Sciatic nerve (tissue), 2 donors: ENCODE results near the gene PCDHB9. TPM values are rescaled to one million over a fixed set of nuclear protein-coding genes. Genes with fewer than 3 reads are reported as not detected.
"Not testable (repeated sequence)": the region's sequence is repeated elsewhere in the genome, so short reads cannot be mapped to it uniquely, and the experiment has no call there.

Experiments used
- ATAC-seq: fragments of 200-7000 bp; cut with Tn5 transposase; one replicate; pipeline ENCODE4 v1.9.1; 2020; ENCODE audit warnings: mild to moderate bottlenecking, moderate library complexity
- DNase-seq: peaks from one replicate; pipeline ENCODE4 v3.0.0-alpha.2; 2020; ENCODE audit warnings: low spot score
- intact Hi-C: fragments of 100-400 bp; cut with DNase I; formaldehyde crosslinking; loops from one replicate; pipeline ENCODE4 v1.14.2; 2022
- total RNA-seq: library from RNA; stranded (reverse); fragmentation: NEBNext Ultra II Directional; extraction: Animal tissue kit (Norgen Biotek cat#: 25700); gene quantifications from one replicate; pipeline ENCODE4 v1.2.1, GENCODE V29; 2021
- donor health status: DM: no; HTN: no; CAD: no.
- donor health status: DM: no; HTN: no; CAD: no.

The PCDHB9 gene
- total RNA-seq, 1 donor from 2014 or later, result 3.7 TPM

DNA sequence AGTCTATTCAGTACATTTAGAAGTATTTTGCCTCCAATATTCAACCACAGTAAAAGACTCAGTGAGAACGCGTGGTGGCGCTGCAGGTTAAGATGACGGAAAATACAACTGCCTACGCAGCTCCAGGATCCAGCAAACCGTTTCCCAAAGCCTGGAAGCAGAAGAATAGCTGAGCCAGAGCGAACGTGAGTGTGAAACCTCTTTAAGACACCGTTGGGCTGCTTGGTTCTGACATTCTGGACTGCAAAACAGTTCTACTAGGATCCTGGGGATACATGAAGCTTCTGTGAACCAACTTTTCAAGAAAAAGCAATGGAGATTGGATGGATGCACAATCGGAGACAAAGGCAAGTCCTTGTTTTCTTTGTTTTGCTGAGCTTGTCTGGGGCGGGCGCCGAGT is 4.7 kb upstream of the PCDHB9 start, which contains the start of gene PCDHB16:
TSS of gene PCDHB16 (plus strand) at position 140 of the 400 bp plus-strand sequence. CDS start at position 313, 173 bp downstream.
- DNase-seq (peak; percentile 72), ATAC-seq (peak; percentile 77)
- intact Hi-C loops, result no loop called here

DNA sequence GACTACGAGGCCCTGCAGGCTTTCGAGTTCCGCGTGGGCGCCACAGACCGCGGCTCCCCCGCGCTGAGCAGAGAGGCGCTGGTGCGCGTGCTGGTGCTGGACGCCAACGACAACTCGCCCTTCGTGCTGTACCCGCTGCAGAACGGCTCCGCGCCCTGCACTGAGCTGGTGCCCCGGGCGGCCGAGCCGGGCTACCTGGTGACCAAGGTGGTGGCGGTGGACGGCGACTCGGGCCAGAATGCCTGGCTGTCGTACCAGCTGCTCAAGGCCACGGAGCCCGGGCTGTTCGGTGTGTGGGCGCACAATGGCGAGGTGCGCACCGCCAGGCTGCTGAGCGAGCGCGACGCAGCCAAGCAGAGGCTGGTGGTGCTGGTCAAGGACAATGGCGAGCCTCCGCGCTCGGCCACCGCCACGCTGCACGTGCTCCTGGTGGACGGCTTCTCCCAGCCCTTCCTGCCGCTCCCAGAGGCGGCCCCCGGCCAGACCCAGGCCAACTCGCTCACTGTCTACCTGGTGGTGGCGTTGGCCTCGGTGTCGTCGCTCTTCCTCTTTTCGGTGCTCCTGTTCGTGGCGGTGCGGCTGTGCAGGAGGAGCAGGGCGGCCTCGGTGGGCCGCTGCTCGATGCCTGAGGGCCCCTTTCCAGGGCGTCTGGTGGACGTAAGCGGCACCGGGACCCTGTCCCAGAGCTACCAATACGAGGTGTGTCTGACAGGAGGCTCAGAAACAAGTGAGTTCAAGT is 2.7 kb upstream of the PCDHB9 start:
- ATAC-seq, DNase-seq, intact Hi-C loops: not testable (repeated sequence)

DNA sequence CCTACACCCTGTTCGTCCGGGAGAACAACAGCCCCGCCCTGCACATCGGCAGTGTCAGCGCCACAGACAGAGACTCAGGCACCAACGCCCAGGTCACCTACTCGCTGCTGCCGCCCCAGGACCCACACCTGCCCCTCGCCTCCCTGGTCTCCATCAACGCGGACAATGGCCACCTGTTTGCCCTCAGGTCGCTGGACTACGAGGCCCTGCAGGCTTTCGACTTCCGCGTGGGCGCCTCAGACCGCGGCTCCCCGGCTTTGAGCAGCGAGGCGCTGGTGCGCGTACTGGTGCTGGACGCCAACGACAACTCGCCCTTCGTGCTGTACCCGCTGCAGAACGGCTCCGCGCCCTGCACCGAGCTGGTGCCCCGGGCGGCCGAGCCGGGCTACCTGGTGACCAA is 1.7 kb downstream of the PCDHB9 start:
- DNase-seq, ATAC-seq, intact Hi-C loops: not testable (repeated sequence)

DNA sequence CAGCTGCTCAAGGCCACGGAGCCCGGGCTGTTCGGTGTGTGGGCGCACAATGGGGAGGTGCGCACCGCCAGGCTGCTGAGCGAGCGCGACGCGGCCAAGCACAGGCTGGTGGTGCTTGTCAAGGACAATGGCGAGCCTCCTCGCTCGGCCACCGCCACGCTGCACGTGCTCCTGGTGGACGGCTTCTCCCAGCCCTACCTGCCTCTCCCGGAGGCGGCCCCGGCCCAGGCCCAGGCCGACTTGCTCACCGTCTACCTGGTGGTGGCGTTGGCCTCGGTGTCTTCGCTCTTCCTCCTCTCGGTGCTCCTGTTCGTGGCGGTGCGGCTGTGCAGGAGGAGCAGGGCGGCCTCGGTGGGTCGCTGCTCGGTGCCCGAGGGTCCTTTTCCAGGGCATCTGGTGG is 2.2 kb downstream of the PCDHB9 start:
- ATAC-seq, DNase-seq, intact Hi-C loops: not testable (repeated sequence)

DNA sequence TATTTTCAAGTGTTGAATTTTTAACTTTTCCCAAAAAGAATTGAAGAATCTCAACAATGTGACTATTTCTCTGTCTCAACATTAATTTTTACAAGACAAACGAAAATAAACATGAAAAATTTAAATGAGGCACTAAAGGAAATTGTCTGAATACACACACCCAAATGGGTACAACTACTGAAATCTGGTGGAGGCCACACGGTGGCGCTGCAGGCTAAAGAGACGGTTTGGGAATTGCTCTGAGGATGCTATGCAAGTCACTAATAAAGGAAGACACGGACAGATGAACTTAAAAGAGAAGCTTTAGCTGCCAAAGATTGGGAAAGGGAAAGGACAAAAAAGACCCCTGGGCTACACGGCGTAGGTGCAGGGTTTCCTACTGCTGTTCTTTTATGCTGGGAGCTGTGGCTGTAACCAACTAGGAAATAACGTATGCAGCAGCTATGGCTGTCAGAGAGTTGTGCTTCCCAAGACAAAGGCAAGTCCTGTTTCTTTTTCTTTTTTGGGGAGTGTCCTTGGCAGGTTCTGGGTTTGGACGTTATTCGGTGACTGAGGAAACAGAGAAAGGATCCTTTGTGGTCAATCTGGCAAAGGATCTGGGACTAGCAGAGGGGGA is 5.3 kb downstream of the PCDHB9 start, which contains the start of gene PCDHB10:
TSS of gene PCDHB10 (plus strand) at position 244 of the 616 bp plus-strand sequence. CDS start at position 444, 200 bp downstream.
- no peak for DNase-seq
- intact Hi-C loops, result no loop called here
- ATAC-seq, result no peak

DNA sequence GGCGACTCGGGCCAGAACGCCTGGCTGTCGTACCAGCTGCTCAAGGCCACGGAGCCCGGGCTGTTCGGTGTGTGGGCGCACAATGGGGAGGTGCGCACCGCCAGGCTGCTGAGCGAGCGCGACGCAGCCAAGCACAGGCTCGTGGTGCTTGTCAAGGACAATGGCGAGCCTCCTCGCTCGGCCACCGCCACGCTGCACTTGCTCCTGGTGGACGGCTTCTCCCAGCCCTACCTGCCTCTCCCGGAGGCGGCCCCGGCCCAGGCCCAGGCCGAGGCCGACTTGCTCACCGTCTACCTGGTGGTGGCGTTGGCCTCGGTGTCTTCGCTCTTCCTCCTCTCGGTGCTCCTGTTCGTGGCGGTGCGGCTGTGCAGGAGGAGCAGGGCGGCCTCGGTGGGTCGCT is 7.4 kb downstream of the PCDHB9 start:
- intact Hi-C loops, DNase-seq, ATAC-seq: not testable (repeated sequence)

DNA sequence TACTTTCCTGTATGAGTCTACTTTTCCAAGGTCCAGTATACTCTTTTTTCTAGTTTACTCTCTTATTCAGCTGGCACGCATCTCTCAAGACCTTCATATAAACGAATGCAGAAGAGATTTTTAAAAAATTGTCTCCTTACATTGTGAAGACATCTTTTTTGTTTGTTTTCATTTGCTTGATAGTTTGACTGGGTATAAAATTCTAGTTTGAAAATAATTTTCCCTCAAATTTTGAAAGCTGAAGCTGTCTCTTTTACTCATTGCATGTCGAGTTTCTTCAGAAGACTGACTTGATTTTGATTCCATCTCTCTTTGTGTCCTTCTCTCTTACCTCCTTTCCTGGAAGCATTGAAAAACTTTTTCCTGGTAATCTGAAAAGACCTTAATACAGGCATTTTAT is 9.4 kb downstream of the PCDHB9 start:
- DNase-seq (no peak), ATAC-seq (no peak)
- intact Hi-C loops, result no loop called here

DNA sequence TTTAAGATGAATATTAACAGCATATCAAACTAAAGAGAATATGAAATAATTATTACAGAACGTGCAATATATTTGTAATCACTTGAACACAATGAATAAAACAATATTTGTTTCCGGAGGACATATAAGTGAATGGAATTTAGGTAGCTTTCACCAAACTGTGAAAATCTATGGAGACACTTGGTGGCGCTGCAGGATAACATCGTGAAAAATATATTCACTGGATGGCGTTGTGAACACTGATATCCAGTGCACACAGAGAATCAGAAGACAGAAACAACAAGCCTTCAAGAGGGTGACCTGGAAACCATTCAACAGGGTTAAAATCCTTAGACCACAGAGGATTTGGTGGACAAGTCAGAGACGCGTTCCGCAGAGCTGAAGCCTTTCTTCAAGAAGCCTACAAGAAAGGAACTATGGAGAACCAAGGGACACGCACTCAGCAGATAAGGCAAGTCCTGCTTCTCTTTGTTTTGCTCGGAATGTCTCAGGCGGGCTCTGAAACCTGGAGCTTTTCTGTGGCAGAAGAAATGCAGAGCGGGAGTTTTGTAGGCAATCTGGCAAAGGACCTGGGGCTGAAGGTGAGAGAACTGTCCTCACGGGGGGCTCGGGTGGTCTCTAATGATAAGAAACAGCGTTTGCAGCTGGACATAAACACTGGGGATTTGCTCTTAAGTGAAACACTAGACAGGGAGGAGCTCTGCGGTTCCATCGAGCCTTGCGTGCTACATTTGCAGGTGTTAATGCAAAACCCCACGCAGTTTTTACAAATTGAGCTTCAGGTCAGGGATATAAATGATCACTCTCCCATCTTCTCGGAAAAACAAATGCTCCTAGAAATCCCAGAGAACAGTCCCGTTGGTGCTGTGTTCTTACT is 12.6 kb downstream of the PCDHB9 start, which contains the start of gene PCDHB11:
TSS of gene PCDHB11 (plus strand) at position 269 of the 877 bp plus-strand sequence. CDS start at position 417, 148 bp downstream.
- intact Hi-C loops, result no loop called here

DNA sequence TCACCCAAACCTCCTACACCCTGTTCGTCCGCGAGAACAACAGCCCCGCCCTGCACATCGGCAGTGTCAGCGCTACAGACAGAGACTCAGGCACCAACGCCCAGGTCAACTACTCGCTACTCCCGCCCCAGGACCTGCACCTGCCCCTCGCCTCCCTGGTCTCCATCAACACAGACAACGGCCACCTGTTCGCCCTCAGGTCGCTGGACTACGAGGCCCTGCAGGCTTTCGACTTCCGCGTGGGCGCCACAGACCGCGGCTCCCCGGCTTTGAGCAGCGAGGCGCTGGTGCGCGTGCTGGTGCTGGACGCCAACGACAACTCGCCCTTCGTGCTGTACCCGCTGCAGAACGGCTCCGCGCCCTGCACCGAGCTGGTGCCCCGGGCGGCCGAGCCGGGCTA is 14.2 kb downstream of the PCDHB9 start:
- ATAC-seq, DNase-seq, intact Hi-C loops: not testable (repeated sequence)

More for the DNA sequence above, 12.6 kb downstream of the PCDHB9 start, which contains the start of gene PCDHB11:
- ATAC-seq, result peak; percentile 60
- no peak for DNase-seq

DNA sequence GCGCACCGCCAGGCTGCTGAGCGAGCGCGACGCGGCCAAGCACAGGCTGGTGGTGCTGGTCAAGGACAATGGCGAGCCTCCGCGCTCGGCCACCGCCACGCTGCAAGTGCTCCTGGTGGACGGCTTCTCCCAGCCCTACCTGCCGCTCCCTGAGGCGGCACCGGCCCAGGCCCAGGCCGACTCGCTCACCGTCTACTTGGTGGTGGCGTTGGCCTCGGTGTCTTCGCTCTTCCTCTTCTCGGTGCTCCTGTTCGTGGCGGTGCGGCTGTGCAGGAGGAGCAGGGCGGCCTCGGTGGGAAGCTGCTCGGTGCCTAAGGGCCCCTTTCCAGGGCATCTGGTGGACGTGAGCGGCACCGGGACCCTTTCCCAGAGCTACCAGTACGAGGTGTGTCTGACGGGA is 14.7 kb downstream of the PCDHB9 start:
- DNase-seq, ATAC-seq, intact Hi-C loops: not testable (repeated sequence)

DNA sequence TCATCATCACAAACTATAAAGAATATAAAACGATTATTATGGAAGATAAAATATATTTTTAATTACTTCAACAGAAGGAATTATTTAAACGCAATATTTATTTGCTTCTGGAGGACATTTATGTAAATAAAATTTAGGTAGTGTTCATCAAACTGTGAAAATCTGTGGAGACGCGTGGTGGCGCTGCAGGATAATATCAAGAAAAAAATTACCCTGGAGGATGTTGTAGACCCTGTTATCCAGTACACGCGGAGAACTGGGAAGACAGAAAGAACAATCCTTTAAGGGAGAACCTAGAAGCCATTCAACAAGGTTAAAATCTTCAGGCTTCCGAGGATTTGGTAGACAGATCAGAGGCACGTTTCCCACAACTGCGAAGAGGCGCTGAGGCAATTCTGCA is 21.5 kb downstream of the PCDHB9 start, which contains the start of gene PCDHB12:
TSS of gene PCDHB12 (plus strand) at position 242 of the 400 bp plus-strand sequence. CDS start 189 bp downstream, outside the sequence.
- intact Hi-C loops, result no loop called here
- ATAC-seq (no peak), DNase-seq (no peak)

DNA sequence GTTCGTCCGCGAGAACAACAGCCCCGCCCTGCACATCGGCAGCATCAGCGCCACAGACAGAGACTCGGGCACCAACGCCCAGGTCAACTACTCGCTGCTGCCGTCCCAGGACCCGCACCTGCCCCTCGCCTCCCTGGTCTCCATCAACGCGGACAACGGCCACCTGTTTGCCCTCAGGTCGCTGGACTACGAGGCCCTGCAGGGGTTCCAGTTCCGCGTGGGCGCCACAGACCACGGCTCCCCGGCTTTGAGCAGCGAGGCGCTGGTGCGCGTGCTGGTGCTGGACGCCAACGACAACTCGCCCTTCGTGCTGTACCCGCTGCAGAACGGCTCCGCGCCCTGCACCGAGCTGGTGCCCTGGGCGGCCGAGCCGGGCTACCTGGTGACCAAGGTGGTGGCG is 23.3 kb downstream of the PCDHB9 start:
- intact Hi-C loops, DNase-seq, ATAC-seq: not testable (repeated sequence)

DNA sequence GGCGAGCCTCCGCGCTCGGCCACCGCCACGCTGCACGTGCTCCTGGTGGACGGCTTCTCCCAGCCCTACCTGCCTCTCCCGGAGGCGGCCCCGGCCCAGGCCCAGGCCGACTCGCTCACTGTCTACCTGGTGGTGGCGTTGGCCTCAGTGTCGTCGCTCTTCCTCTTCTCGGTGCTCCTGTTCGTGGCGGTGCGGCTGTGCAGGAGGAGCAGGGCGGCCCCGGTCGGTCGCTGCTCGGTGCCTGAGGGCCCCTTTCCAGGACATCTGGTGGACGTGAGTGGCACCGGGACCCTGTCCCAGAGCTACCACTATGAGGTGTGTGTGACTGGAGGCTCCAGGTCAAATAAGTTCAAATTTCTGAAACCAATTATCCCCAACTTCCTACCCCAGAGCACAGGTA is 23.9 kb downstream of the PCDHB9 start:
- intact Hi-C loops, ATAC-seq, DNase-seq: not testable (repeated sequence)

DNA sequence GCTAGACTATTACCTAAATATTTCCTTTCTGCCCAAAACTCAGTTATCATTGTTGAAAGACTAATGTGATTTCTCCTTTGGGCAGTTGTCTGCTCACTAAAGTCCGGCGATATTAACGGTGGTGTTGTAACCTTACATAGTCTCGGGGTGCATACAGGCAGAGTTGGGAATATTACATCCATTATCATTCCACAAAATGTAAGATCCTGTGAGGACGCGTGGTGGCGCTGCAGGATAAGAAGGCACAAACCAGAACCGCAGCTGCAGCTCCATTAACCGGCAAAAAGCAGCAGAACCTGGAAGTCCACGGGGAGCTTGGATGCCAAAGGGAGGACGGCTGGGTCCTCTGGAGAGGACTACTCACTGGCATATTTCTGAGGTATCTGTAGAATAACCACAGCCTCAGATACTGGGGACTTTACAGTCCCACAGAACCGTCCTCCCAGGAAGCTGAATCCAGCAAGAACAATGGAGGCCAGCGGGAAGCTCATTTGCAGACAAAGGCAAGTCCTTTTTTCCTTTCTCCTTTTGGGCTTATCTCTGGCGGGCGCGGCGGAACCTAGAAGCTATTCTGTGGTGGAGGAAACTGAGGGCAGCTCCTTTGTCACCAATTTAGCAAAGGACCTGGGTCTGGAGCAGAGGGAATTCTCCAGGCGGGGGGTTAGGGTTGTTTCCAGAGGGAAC is 26.8 kb downstream of the PCDHB9 start, which contains the start of gene PCDHB13:
TSS of gene PCDHB13 (plus strand) at position 264 of the 684 bp plus-strand sequence. CDS start at position 469, 205 bp downstream.
- intact Hi-C loops, result not testable (repeated sequence)
- peak; percentile 36 for ATAC-seq

DNA sequence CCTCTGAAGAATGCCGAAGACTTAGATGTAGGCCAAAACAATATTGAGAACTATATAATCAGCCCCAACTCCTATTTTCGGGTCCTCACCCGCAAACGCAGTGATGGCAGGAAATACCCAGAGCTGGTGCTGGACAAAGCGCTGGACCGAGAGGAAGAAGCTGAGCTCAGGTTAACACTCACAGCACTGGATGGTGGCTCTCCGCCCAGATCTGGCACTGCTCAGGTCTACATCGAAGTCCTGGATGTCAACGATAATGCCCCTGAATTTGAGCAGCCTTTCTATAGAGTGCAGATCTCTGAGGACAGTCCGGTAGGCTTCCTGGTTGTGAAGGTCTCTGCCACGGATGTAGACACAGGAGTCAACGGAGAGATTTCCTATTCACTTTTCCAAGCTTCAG is 27.6 kb downstream of the PCDHB9 start:
- ATAC-seq, DNase-seq, intact Hi-C loops: not testable (repeated sequence)

More for the DNA sequence above, 26.8 kb downstream of the PCDHB9 start, which contains the start of gene PCDHB13:
- not testable (repeated sequence) for DNase-seq

DNA sequence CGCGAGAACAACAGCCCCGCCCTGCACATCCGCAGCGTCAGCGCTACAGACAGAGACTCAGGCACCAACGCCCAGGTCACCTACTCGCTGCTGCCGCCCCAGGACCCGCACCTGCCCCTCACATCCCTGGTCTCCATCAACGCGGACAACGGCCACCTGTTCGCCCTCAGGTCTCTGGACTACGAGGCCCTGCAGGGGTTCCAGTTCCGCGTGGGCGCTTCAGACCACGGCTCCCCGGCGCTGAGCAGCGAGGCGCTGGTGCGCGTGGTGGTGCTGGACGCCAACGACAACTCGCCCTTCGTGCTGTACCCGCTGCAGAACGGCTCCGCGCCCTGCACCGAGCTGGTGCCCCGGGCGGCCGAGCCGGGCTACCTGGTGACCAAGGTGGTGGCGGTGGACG is 28.5 kb downstream of the PCDHB9 start:
- ATAC-seq, DNase-seq, intact Hi-C loops: not testable (repeated sequence)

DNA sequence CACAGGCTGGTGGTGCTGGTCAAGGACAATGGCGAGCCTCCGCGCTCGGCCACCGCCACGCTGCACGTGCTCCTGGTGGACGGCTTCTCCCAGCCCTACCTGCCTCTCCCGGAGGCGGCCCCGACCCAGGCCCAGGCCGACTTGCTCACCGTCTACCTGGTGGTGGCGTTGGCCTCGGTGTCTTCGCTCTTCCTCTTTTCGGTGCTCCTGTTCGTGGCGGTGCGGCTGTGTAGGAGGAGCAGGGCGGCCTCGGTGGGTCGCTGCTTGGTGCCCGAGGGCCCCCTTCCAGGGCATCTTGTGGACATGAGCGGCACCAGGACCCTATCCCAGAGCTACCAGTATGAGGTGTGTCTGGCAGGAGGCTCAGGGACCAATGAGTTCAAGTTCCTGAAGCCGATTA is 29.1 kb downstream of the PCDHB9 start:
- intact Hi-C loops, ATAC-seq, DNase-seq: not testable (repeated sequence)
